Measurements from ENCODE around the gene UMODL1.

Gene UMODL1

DNA sequence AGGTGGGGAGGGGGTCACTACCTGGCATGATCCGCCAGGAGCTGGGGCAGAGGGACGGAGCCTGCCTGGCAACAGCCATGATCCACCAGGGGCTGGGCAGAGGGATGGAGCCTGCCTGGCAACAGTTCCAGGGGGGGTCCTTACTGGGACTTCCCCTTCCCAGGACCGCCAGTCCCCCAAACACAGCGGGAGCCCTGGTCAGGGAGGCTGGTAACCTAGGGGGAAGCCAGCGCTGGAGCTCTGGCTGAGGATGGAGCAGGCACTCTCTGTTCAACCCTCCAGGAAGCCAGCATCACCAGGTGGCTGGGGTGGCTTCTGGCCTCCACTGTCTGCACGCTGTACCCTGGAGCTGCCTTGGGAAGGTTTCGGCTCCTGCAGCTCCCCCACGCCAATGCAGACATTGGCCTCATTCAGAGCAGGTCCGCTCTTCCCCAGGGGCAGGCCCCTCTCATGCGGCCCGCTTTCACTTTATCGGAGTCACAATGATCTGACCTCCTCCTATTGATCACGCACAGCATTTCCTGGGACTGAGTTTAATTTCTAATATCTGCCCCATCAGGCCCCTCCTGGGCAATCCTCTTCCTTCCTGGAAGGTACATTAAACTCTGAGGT, 79.5 kb downstream of the UMODL1 start:
- DNase-seq (ENCODE audit: low spot score) = no peak

DNA sequence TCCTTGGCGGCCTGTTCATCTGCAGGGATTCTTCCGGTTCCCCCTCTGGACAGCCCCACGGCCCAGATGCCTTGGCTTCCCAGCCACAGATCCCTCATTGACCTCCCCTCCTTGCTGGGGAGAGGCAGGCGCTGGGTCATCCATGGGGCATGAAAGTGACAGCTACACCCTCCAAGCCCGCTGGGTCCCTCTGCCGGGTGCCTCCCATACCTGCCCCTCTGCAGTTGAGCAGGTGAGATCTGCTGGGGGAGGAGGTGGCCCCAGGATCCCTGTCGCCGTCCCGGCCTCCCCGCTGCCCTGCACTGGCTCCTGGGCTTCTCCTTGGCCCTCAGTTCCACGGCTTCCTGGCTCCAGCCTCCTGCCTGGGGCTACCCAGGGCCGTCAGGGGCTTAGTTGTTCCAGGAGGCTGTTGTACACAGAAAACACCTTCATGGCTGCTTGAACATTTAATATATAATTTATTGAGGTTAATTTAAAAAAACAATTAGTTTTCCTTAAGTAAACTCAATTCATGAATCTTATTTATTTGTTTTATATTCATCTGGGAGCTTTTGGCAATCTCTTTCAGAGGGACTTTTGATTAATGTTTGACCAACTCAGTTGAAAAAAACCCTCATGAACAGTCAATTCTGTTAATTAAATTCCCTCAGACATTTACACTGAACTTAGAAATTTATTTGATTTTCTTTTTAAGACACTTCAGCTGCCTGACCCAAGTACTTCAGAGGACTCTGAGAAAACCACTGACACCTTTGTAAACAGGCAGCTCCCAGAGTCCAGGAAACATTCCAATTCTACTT, 80.2 kb downstream of the UMODL1 start:
- DNase-seq (ENCODE audit: low spot score) = no peak

DNA sequence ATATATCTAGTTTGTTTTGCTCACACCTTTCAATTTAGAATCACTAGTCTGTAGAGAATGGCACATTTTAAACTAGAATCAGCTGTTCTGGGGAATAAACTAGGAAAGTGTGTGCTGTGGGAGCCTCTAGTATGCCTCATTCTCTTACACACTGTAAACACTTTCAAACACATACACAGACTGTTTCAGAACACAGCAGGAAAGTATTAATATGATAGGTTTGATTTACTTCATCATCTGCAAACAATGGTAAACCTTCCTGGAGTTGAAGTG, 80.8 kb downstream of the UMODL1 start:
- no peak for DNase-seq (ENCODE audit: low spot score)

DNA sequence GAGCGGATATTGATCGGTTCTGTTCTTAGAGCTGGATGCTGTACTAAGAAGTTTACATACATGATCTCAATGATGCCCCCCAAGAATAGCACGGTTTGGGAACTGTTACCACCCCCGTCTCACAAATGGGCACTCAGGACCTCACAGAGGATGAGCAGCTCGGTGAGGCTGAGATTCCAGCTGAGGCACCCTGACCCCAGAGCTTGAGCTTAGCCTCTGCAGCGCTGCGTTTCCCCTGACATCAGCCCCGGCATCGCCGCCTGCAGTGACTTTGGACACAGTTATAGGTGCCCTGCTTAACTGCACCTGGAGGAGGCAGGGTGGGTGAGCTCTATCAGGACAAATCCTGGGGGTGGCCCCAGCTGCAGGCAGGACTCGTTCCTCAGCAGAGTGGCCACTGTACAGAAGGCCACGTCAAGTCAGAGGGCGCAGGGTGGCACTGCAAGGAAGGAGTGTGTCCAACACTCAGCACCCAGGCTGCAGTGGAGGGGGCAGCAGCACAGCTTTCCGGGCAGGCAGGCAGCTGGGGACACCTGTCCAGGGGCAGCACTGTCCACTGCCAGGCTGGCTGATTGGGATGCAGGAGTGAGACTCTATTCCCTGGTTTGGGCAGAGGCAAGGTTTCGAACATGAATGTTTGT, 82.0 kb downstream of the UMODL1 start:
- no peak for DNase-seq (ENCODE audit: low spot score)

DNA sequence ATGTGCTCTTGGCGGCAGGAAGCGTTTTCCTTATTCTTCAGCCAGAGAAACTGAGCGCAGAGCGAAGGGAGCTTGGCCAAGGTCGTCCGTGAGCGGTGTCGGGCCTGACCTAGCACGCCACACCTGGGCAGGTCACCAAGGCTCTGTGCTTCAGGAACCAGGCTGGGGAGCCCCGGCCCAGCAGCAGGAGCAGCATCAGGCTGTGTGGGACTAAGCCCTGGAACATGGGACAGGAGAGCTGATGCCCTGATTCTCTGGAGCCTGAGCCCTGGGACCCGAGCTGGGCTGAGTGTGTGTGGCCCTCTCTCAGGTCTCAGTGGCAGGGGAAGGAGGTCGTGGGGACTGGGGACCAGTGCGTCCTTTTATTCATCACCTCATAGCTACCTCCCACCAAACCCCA, 82.6 kb downstream of the UMODL1 start:
- DNase-seq (ENCODE audit: low spot score) = no peak

DNA sequence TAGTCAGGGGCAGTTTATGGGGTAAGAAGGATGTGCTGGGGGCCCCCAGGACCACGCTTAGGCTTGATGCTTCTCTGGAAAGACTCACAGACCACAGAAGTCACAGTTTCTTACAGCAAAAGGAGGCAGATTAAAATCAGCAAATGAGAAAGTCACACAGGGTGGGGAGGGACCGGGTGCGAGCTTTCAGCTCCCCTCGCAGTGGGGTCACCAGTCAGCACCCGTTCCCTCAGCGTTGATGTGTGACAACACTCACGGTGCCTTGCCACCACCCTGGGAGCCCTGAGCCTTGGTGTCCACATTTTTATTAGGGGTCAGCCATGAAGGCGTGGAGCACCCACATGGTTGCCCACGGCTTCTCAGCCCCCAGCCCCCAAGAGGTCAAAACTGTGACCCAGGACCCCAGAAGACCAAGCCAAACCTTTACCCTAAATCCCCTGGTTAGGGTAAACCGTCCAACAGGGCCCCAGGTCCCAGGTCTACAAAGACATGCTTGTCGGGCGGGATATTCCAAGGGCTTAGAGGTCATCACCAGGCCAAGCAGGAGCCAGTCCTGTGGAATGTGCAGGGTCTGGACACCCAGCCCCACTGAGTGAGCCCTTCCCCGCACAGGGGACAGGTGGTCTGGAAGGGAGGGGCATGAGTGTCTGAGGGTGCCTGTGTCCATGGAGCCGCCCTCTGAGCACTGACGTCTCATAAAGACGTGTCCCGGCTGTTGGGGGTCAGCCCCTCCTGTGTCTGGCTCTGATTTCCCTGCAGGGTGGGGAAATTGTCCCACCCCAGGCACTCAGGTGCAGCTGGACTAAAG, 83.3 kb downstream of the UMODL1 start:
- DNase-seq (ENCODE audit: low spot score) = no peak

DNA sequence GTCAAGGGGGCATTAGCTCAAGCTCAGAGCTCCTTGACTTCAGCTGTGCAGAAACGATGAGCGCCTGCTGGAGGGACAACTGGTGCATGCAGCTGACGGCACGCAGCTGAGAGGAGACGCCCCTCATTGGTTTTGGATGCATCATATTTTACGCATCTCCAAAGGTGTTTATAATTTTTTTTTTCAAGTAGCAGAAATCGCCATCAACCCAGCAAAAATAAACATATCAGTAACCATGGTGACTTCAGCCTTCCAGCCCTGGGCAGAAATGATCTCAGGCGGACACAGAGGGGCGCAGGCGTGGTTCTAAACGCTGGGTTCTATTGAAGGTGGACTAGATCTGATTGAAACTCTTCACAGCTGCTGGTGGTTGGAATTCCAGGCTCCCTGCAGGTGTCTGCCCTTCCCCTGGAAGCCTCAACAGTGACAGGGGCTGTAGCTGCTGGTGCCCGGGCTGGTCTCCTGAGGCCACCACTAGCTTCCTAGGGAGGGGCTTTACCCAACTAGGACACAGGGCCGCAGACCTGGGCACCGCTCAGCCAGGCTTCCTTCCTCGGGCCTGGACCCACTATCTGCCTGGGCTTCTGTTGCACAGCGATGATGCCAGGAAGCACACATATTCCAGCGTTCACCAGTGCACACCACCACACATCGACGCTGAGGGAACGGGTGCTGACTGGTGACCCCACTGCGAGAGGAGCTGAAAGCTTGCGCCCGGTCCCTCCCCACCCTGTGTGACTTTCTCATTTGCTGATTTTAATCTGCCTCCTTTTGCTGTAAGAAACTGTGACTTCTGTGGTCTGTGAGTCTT, 84.1 kb downstream of the UMODL1 start:
- no peak for DNase-seq (ENCODE audit: low spot score)

DNA sequence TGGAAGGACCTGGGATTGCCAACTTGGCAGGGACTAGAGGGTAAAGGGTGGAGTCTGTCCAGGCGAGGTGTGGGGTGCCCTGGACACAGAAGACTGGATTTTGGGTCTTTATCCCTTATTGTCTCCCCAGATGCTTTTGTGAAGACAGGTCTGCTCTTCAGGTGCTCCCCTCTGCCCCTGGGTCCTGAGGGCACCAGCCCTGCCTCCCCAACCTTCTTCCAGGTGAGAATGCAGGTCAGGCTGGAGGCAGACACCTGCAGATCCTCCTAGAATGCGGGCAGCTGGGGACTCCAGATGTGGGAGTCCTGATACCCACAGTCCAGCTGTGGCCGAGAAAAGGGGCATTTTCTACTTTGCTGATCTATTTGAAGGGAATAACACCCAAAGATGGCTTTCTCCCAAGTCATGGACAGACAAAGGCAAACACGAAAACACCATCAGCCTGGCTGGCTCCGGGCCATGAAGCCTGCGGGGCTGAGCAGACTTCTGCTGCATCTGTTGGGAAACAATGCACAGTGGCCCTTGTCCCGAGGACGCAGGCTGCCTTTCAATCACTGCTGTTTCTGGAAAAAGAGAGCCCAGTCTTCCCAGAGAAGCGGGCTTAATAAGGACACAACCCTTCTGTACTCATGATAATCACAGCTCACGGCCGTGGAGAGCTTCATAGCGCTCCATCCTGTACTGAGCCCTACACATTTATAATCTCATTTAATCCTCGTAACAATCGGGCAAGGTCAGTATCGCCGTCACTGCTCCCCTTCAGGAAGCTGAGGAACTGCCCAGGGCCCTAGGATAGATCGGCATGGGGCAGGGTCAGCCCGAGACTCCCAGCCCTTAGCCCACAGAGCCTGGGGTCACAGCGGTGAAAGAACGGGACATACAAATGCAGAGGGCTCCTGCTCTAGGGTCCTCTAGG, 85.8 kb downstream of the UMODL1 start:
- DNase-seq (ENCODE audit: low spot score) = no peak

DNA sequence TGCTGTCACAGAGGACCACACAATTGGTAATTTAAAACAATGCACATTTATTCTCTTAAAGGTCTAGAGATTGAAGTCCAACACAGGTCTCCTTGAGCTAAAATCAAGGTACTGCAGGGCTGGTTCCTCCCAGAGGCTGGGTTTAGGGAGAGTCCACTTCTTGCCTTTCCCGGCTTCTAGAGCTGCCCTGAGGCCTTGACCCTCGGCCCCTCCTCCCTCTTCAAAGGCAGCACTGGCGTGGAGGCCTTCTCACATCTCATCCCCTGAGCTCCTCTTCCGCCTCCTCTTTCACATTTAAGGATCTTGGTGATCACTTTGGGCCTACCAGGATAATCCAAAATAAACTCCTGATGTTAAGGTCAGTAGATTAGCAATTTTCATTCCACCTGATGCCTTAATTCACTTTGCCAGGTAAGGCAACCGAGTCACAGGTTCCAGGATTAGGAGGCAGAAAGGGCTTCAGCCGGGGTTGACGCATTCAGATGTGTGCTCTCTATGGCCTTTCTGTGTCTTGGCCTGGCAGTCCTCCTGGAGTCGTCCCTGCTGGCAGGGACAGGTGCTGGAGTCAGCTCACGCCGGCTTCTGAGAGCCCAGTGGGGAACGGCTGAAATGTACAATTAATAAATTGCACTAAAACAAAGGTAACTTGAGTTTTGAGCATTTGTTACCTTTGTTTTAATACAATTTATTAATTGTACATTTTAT, 86.6 kb downstream of the UMODL1 start:
- DNase-seq (ENCODE audit: low spot score) = no peak

DNA sequence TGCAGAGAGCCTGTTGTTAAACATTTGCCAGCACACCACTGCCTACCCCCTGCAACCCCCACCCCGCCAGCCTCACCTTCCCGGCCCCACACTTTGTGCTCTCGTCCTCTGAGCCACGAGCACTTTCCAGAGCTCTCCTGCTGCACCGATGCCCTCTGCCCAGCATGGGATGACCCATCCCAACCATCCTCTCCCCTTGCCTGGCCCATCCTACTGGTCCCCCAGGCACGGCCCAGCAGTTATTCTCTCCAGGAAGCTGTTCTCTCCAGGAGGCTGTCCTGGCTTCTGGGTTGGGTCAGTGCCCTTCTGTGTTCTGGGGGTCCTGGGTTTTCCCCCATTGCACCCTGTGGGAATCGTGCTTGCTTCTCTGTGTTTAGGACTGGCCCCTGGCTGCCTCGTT, 87.7 kb downstream of the UMODL1 start:
- DNase-seq (ENCODE audit: low spot score) = no peak

DNA sequence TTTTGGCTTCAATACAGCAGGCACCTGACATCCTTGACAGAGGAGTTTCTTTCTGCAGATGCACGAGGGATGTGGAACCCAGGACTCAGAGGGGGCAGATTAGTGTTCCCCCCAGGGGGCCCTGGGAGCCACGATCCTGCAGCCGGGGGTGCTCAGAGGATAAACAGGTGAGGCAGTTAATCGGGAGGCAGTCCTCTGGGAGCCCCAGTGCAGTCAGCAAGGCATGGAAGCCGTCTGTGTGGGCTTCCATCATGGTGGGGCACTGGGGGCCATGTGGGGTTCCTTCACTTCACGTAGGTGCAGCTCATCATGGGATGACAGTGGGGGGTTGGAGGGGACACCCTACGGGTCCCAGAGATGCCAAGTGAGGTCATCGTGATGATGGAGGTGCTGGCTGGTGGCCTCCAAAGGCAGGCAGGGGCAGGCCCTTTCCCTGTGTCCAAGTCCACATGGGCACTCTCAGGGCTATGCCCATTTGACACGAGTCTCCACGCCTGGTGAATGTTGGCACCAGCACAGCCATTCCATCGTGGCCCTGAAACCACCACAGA, 88.5 kb downstream of the UMODL1 start:
- DNase-seq (ENCODE audit: low spot score) = no peak

DNA sequence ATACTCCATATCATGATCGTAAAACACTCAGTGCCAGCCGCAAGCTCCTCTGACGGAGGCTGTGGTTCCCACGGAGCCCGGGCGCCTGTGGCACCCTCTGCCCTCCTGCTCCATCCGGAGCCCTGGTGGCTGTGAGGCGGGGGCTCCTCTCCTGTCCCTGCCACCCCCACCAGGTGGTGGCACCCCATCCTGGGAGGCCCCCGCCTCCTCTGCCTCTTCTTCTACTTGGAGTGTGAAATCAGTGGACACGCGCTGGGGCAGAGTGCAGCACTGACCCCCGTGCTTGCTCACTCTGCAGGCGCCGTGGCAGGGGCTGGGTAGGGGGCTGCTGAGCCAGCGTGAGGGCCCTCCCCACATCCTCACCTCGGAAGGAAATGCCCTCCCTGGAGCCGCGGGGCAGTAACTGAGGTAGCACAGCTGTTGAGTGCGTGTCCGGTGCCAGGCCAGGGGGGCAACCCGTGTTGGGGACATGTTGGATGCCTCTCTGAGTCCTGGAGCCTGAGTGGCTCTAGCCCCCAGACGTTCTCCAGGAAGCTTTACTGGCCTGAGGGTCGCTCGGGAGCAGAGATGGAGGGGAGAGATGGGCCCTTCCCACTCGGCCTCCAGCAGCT, 89.1 kb downstream of the UMODL1 start:
- DNase-seq (ENCODE audit: low spot score) = no peak

DNA sequence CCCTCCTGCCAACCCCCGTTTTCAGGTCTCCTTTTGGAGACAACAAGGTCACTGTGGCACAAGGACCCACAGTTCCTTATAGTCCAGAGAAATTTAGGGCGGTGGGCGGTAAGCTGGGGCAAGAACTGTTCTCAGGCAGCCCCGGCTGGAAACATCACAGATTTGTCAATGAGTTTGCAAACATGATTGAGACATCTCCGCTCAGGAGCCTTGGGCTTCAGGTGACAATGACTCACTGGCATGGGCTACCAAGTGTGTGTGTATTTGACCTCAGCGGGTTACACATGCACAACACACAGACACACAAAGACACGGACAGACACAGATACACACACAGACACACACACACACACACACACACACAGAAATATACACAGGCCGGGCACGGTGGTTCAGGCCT, 89.6 kb downstream of the UMODL1 start:
- no peak for DNase-seq (ENCODE audit: low spot score)

DNA sequence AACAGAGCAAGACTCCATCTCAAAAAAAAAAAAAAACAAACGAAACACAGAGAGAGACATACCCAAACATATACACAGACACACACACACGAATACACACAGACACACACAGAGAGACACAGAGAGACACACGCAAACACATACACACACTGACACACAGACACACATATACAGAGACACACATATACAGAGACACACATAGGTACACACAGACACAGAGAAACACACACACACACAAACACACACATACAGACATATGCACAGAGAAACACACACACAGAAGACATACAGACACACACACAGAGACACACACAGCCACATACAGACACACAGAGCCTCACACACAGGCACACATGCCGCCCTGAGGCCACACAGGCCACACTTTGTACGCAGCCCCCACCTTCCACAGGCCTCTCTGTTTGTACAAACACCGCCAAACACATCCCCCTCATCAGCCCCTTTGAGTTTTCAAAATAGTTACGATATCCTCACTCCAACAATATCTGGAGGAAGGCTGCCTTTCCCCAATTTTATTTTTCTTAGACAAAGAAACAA, 90.4 kb downstream of the UMODL1 start:
- DNase-seq (ENCODE audit: low spot score) = no peak

DNA sequence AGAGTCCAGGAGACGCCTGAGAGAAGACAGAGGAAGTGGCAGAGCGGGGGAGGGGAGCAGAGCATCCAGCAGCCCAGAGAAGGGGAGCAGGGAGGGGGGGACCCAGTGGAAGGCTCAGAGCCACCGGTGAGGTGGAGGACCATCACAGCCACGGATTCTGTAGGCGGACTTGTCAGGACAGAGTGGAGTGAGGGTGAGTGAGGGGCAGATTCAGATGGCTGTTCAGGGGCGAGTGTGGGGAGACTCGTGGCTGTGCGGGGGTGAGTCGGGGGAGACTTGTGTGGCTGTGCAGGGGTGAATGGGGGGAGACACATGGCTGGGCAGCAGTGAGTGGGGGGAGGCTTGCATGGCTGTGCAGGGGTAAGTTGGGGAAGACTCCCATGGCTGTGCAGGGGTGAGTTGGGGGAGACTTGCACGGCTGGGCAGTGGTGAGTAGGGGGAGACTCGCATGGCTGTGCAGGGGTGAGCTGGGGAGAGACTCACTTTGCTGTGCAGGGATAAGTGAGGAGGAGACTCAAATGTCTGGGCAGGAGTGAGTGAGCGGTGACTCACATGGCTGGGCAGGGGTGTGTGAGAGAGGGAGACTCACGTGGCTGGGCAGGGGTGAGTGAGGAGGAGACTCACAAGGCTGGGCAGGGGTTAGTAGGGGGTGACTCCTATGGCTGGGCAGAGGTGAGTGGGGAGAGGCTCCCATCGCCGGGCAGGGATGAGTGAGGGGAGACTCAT, 91.0 kb downstream of the UMODL1 start:
- no peak for DNase-seq (ENCODE audit: low spot score)

DNA sequence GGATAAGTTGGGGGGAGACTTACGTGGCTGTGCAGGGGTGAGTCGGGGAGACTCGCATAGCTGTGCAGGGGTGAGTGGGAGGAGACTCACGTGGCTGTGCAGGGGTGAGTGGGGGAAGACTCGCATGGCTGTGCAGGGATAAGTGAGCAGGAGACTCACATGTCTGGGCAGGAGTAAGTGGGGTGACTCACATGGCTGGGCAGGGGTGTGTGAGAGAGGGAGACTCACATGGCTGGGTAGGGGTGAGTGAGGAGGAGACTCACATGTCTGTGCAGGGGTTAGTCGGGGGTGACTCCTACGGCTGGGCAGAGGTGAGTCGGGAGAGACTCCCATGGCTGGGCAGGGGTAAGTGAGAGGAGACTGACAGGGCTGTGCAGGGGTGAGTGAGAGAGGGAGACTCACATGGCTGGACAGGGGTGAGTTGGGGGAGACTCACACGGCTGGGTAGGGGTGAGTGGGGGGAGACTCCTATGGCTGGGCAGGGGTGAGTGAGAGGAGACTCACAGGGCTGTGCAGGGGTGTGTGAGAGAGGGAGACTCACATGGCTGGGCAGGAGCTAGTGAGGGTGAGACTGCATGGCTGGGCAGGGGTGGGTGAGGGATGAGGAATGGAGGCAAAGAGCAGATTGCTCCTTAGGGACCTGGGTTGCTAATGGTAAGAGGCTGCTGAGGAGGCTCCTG, 91.9 kb downstream of the UMODL1 start:
- DNase-seq (ENCODE audit: low spot score) = no peak

DNA sequence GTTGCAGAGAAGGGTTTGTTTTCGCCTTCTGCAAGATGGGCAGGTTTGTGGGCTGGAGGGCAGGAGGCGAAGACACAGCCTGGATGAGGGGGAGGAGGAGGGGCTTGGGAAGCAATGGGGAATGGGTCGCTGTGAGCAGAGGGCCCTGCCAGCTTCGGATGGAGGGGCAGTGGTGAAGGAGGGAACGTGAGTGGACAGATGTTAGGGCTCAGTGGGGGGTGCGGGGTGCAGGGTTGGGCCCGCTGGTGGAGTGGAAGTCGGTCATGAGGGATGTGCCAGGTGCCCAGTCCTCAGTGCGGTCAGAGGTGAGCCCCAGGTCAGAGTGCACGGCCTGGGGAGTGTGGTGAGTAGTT, 92.4 kb downstream of the UMODL1 start:
- DNase-seq (ENCODE audit: low spot score) = no peak
